HepG2 (cell line): ENCODE data around the gene SLC12A9. TPM values are rescaled to one million over a fixed set of nuclear protein-coding genes. Genes with fewer than 3 reads are reported as not detected.
"Not testable (repeated sequence)": the region's sequence is repeated elsewhere in the genome, so short reads cannot be mapped to it uniquely, and the experiment has no call there.

Experiments
- ATAC-seq: fragments of 200-7000 bp; cut with Tn5 transposase; 3 replicates; pipeline ENCODE4 v1.9.1; 2020; ENCODE audit warnings: mild to moderate bottlenecking, moderate library complexity
- BruUV-seq: library from RNA; stranded (reverse); fragments of 400-500 nt; replicated peaks from 2 replicates; lab custom pipeline; 2021; lab: Mats Ljungman, UMichigan
- CTCF ChIA-PET: fragments of 300-600 bp; formaldehyde crosslinking; extraction: SDS; loops from one replicate; lab custom pipeline; 2021; ENCODE audit warnings: low total read pairs, inconsistent platforms, low intra/inter-chr PET ratio; lab: Yijun Ruan, JAX
- POLR2A ChIA-PET: fragments of 350-600 bp; sonication (Branson Sonifier 250); formaldehyde crosslinking; loops from one replicate; lab custom pipeline; 2020; ENCODE audit warnings: antibody characterized with exemption, inconsistent platforms; lab: Yijun Ruan, JAX
- DNase-seq: peaks from one replicate; pipeline ENCODE4 v3.0.0-alpha.2; 2015; ENCODE audit warnings: low spot score
- FAIRE-seq: peaks from 3 replicates; lab custom pipeline; 2011; peaks lifted over from hg19 to GRCh38; lab: Jason Lieb, UNC
- H2AFZ ChIP-seq: one replicate; pipeline ENCODE4 v1.6.1; 2011; ENCODE audit warnings: low read length, inconsistent platforms
- H3K27ac ChIP-seq: fragments of 300-600 bp; 3 replicates; pipeline ENCODE4 v1.8.0; 2011; ENCODE audit warnings: mixed run types, mild to moderate bottlenecking, mixed read lengths, low read length, inconsistent platforms; ENCODE audit not compliant: insufficient read depth; ENCODE audit errors: extremely low read length
- H3K27me3 ChIP-seq, 2 experiments: fragments of 200-600 bp in 1 of 2; 2 replicates in 1 of 2; 3 replicates in 1 of 2; pipeline versions ENCODE4 v1.6.0 to v1.8.0; 2011; ENCODE audit warnings: low read length in 2 of 2, mild to moderate bottlenecking in 2 of 2, moderate library complexity in 2 of 2, inconsistent platforms in 1 of 2; ENCODE audit not compliant: insufficient read depth in 2 of 2, control insufficient read depth in 1 of 2
- H3K36me3 ChIP-seq, 2 experiments: fragments of 200-600 bp in 1 of 2; replicated peaks in 1 of 2; 2 replicates in 1 of 2; 3 replicates in 1 of 2; pipeline versions ENCODE4 v1.5.1 to v1.8.0; 2011; ENCODE audit warnings: low read length in 2 of 2, inconsistent platforms in 1 of 2; ENCODE audit not compliant: insufficient read depth in 2 of 2, control insufficient read depth in 1 of 2
- H3K4me1 ChIP-seq: 2 replicates; pipeline ENCODE4 v1.5.1; 2012; ENCODE audit warnings: low read length, inconsistent platforms; ENCODE audit not compliant: insufficient read depth
- H3K4me2 ChIP-seq: 2 replicates; pipeline ENCODE4 v1.6.0; 2011; ENCODE audit warnings: low read depth, low read length, inconsistent platforms
- H3K4me3 ChIP-seq, 3 experiments: fragments of 200-600 bp in 1 of 3; sonication (generic), shearing (Covaris generic) in 1 of 3; replicated peaks in 1 of 3; 2 replicates each; pipeline ENCODE4 v1.5.1; 2011 to 2016; ENCODE audit warnings: low read length in 3 of 3, inconsistent platforms in 2 of 3, low read depth in 2 of 3, mild to moderate bottlenecking in 2 of 3, control low read depth in 1 of 3, mixed read lengths in 1 of 3; ENCODE audit not compliant: insufficient read depth in 1 of 3
- H3K79me2 ChIP-seq: one replicate; pipeline ENCODE4 v1.6.1; 2011; ENCODE audit warnings: low read length, inconsistent platforms; ENCODE audit not compliant: insufficient read depth
- H3K9ac ChIP-seq: 2 replicates; pipeline ENCODE4 v1.6.0; 2011; ENCODE audit warnings: mild to moderate bottlenecking, low read depth, low read length, inconsistent platforms; ENCODE audit not compliant: insufficient read depth
- H3K9me3 ChIP-seq: 2 replicates; pipeline ENCODE4 v1.5.1; 2012; ENCODE audit warnings: mild to moderate bottlenecking, low read length
- H4K20me1 ChIP-seq: 2 replicates; pipeline ENCODE4 v1.6.0; 2011; ENCODE audit warnings: inconsistent platforms, mild to moderate bottlenecking, low read length, moderate library complexity; ENCODE audit not compliant: insufficient read depth
- AGO2 ChIP-seq: fragments of 200-400 bp; formaldehyde crosslinking; optimal IDR thresholded peaks from 2 replicates; pipeline ENCODE3; 2017; ENCODE audit warnings: mild to moderate bottlenecking, low read depth, low read length, moderate library complexity
- CREB1 ChIP-seq, 2 experiments: fragments of 450-650 bp in 1 of 2; IDR thresholded peaks; 2 replicates each; pipeline ENCODE4 v1.6.1; 2016 to 2017; ENCODE audit warnings: control low read depth in 1 of 2, mild to moderate bottlenecking in 1 of 2, missing compliant biosample characterization in 1 of 2, missing genetic modification characterization in 1 of 2
- ELF1 ChIP-seq: sonication (generic); formaldehyde crosslinking; IDR thresholded peaks from 2 replicates; pipeline ENCODE4 v1.4.0; 2020; ENCODE audit warnings: missing genetic modification reagents
- FOSL2 ChIP-seq: sonication (generic); formaldehyde crosslinking; IDR thresholded peaks from 2 replicates; pipeline ENCODE4 v1.4.0; 2020; ENCODE audit warnings: missing genetic modification reagents
- FOXO1 ChIP-seq: sonication (generic); formaldehyde crosslinking; IDR thresholded peaks from 2 replicates; pipeline ENCODE4 v1.4.0; 2020; ENCODE audit warnings: missing genetic modification reagents
- HIVEP1 ChIP-seq: sonication (generic); formaldehyde crosslinking; IDR thresholded peaks from 2 replicates; pipeline ENCODE4 v1.4.0; 2020; ENCODE audit warnings: mild to moderate bottlenecking, missing genetic modification reagents
- MXD3 ChIP-seq: IDR thresholded peaks from 2 replicates; pipeline ENCODE4 v1.6.1; 2016; ENCODE audit warnings: mild to moderate bottlenecking, missing biosample characterization, missing genetic modification reagents
- POGZ ChIP-seq: sonication (generic); formaldehyde crosslinking; IDR thresholded peaks from 2 replicates; pipeline ENCODE4 v1.4.0; 2020; ENCODE audit warnings: mild to moderate bottlenecking, missing genetic modification reagents
- RBFOX2 ChIP-seq: fragments of 200-400 bp; formaldehyde crosslinking; IDR thresholded peaks from 2 replicates; pipeline ENCODE4 v1.6.1; 2017; ENCODE audit warnings: low read depth, mild to moderate bottlenecking, low read length
- SAP130 ChIP-seq: IDR thresholded peaks from 2 replicates; pipeline ENCODE4 v1.6.1; 2016; ENCODE audit warnings: low read depth
- SOX6 ChIP-seq, 2 experiments: fragments of 450-650 bp in 1 of 2; sonication (generic) in 1 of 2; formaldehyde crosslinking in 1 of 2; IDR thresholded peaks; 2 replicates each; pipeline versions ENCODE4 v1.4.0 to v1.6.1; 2017 to 2020; ENCODE audit warnings: antibody characterized with exemption in 1 of 2, mild to moderate bottlenecking in 1 of 2, missing genetic modification reagents in 1 of 2
- ZNF362 ChIP-seq: sonication (generic); formaldehyde crosslinking; IDR thresholded peaks from 2 replicates; pipeline ENCODE4 v1.4.0; 2020; ENCODE audit warnings: missing genetic modification reagents, mild to moderate bottlenecking, borderline replicate concordance
- WGBS: methylation state at CpG from one replicate; pipeline ENCODE4 v1.1.6; 2017; ENCODE audit warnings: low lambda C conversion rate; 5-methylcytosine and 5-hydroxymethylcytosine counted together
- in situ Hi-C: cut with HindIII; loops from 2 replicates; pipeline ENCODE4 v1.10.0; 2017; ENCODE audit warnings: low pct_unique_long_range_greater_than_20kb; ENCODE audit not compliant: extremely low pct_ligation_motif_present
- intact Hi-C: fragments of 100-400 bp; cut with micrococcal nuclease; formaldehyde crosslinking; loops from one replicate; pipeline ENCODE4 v1.10.0; 2022; ENCODE audit not compliant: unreplicated experiment
- polyA plus RNA-seq, 8 experiments: library from polyadenylated mRNA; depleted of rRNA in 3 of 8; stranded (reverse) in 7 of 8; unstranded in 1 of 8; fragments of >200 nt; fragmentation: Illumina TruSeq in 4 of 8; extraction: Trizol in 4 of 8; gene quantifications; 2 replicates each; pipeline versions ENCODE4 v1.2.1 to v1.2.3, GENCODE V29; 2011 to 2016; ENCODE audit warnings: low read depth in 4 of 8, missing spikeins in 1 of 8, mixed read lengths in 1 of 8; ENCODE audit not compliant: insufficient read depth in 1 of 8
- total RNA-seq, 5 experiments: library from RNA; depleted of rRNA; stranded (reverse); fragments of >200 nt; fragmentation: Illumina TruSeq; extraction: Trizol; gene quantifications; 2 replicates each; pipeline ENCODE4 v1.2.3, GENCODE V29; 2016; ENCODE audit warnings: low read depth in 1 of 5

Gene SLC12A9
- total and polyA plus RNA-seq, 2 of the 13 experiments (the other 11 are each of a cell fraction or from before 2014, with no cell fraction given) = 8.7 to 16.6 TPM

GRCh38 chr7:100812729-100813128 lies 39.8 kb upstream of the SLC12A9 start:
- DNase-seq = no peak
- Histone ChIP-seq H3K36me3 (peaks cover 22 to 67% of the 10 kb centered on the region in 2 experiments; a peak in 4 of 5 replicates), H3K9me3 (no peaks in the 10 kb centered on the region), H3K9ac (no peak overlapping the region), H3K4me1 (peaks cover 58% of the 10 kb centered on the region), H4K20me1 (no peaks in the 10 kb centered on the region; the same call in 1 of the 2 replicates), H3K4me3 (no peak overlapping the region), H3K27ac (no peak overlapping the region), H3K27me3 (no peaks in the 10 kb centered on the region), H2AFZ (no peak overlapping the region), H3K79me2 (no peaks in the 10 kb centered on the region), H3K4me2 (no peak overlapping the region)
- in situ Hi-C loops = no loop called here
- CTCF ChIA-PET = no interaction called here
- intact Hi-C loops = no loop called here
- POLR2A ChIA-PET = interaction anchor here (1.3 to 4.6 kb wide), 2 partner anchors 10 to 14 kb away, joined by 5 to 38 read pairs; partner anchors contain the start of gene EPHB4
- FAIRE-seq = no peak
- no peak for TF ChIP-seq CREB1 (IDR thresholded peaks at IDR 0.05)
- no peak for TF ChIP-seq CREB1 (CRISPR knock-in tag; IDR thresholded peaks at IDR 0.05)
- peak; percentile 69 for TF ChIP-seq AGO2
- TF ChIP-seq RBFOX2 = peak; percentile 61
- TF ChIP-seq POGZ = no peak
- no peak for TF ChIP-seq MXD3 (CRISPR knock-in tag)
- TF ChIP-seq HIVEP1 (CRISPR knock-in tag) = no peak
- WGBS = 97% methylated on average over 18 of the region's 22 CpGs
- TSS peak; percentile 42 for BruUV-seq
- ATAC-seq = no peak

GRCh38 chr7:100816515-100816914 lies 36.0 kb upstream of the SLC12A9 start:
- H3K4me3 ChIP-seq; CTCF ChIA-PET; H3K79me2 ChIP-seq; H3K9ac ChIP-seq; FAIRE-seq; BruUV-seq; H3K9me3 ChIP-seq; H2AFZ ChIP-seq; H4K20me1 ChIP-seq; intact Hi-C loops; H3K4me2 ChIP-seq; H3K27me3 ChIP-seq; in situ Hi-C loops; TF ChIP-seq SOX6 (IDR thresholded peaks at IDR 0.05): not testable (repeated sequence)
- peak; percentile 73 for DNase-seq
- peak overlapping the region; percentile 40 for H3K27ac ChIP-seq
- 64% methylated on average over 16 of the region's 16 CpGs for WGBS
- peaks cover 38% of the 10 kb centered on the region for H3K4me1 ChIP-seq
- POLR2A ChIA-PET = interaction anchor here (0.7 to 5.3 kb wide), 7 partner anchors 10 to 199 kb away, joined by 3 to 42 read pairs (median 5); partner anchors contain the start of genes EPHB4 and SLC12A9
- peak; percentile 51 for ATAC-seq
- peaks cover 26 to 69% of the 10 kb centered on the region in 2 experiments for H3K36me3 ChIP-seq
- peak; percentile 49 for TF ChIP-seq SAP130 (CRISPR knock-in tag)
- peak; percentile 41; the same call in 1 of the 2 replicates for TF ChIP-seq SOX6 (CRISPR knock-in tag; IDR thresholded peaks at IDR 0.05)
- 0 out of 2 replicates have a peak, but pooled peaks have one; percentile 5 for TF ChIP-seq FOSL2 (CRISPR knock-in tag)
- peak; percentile 20; the same call in 1 of the 2 replicates for TF ChIP-seq ELF1
- TF ChIP-seq ZNF362 (CRISPR knock-in tag) = 0 out of 2 replicates have a peak, but pooled peaks have one; percentile 17
- 0 out of 2 replicates have a peak, but pooled peaks have one; percentile 16 for TF ChIP-seq FOXO1
